CD4-positive, CD25-positive, alpha-beta regulatory T cell (primary cell): ENCODE results near the gene C1orf174. TPM values are rescaled to one million over a fixed set of nuclear protein-coding genes. Genes with fewer than 3 reads are reported as not detected.

Source experiments
- ATAC-seq, 2 donors: fragments of 150-1000 bp; cut with Tn5 transposase; one replicate each; pipeline ENCODE4 v1.10.0; 2021; ENCODE audit warnings: low read depth in 2 of 2, moderate number of reproducible peaks in 2 of 2, moderate library complexity in 1 of 2
- DNase-seq, 3 donors: peaks; one replicate each; pipeline versions ENCODE4 v3.0.0 to v3.0.0-alpha.2; 2012 to 2022; ENCODE audit warnings: mixed read lengths in 1 of 3
- H3K27ac ChIP-seq: one replicate; pipeline ENCODE4 v1.7.0; 2013; ENCODE audit warnings: mild to moderate bottlenecking, low read length; ENCODE audit not compliant: insufficient read depth, poor library complexity, severe bottlenecking
- H3K27me3 ChIP-seq: one replicate; pipeline ENCODE4 v1.7.0; 2013; ENCODE audit warnings: low read length; ENCODE audit not compliant: control insufficient read depth, insufficient read depth
- H3K36me3 ChIP-seq: one replicate; pipeline ENCODE4 v1.7.0; 2013; ENCODE audit warnings: mild to moderate bottlenecking, low read length, moderate library complexity; ENCODE audit not compliant: control insufficient read depth, insufficient read depth
- H3K4me1 ChIP-seq: 2 replicates; pipeline ENCODE4 v1.7.0; 2013; ENCODE audit warnings: mild to moderate bottlenecking, low read length; ENCODE audit not compliant: insufficient read depth, control insufficient read depth, poor library complexity, severe bottlenecking
- H3K4me3 ChIP-seq: one replicate; pipeline ENCODE4 v1.7.0; 2013; ENCODE audit warnings: low read depth, mild to moderate bottlenecking, low read length, moderate library complexity
- H3K9me3 ChIP-seq, 2 experiments: 1 replicate in 1 of 2; 2 replicates in 1 of 2; pipeline ENCODE4 v1.7.0; 2013; ENCODE audit warnings: low read length in 2 of 2, mild to moderate bottlenecking in 1 of 2, moderate library complexity in 1 of 2; ENCODE audit not compliant: control insufficient read depth in 2 of 2
- H3K27ac Mint-ChIP-seq, 3 donors: one replicate each; pipeline ENCODE4 v1.8.0; 2020 to 2022; ENCODE audit warnings: mild to moderate bottlenecking in 3 of 3, mixed read lengths in 3 of 3, moderate library complexity in 2 of 3
- H3K27me3 Mint-ChIP-seq: one replicate; pipeline ENCODE4 v1.8.0; 2022; ENCODE audit warnings: mild to moderate bottlenecking, mixed read lengths
- H3K36me3 Mint-ChIP-seq: one replicate; pipeline ENCODE4 v1.8.0; 2020; ENCODE audit warnings: mixed read lengths
- H3K4me1 Mint-ChIP-seq, 4 donors: one replicate each; pipeline ENCODE4 v1.8.0; 2020 to 2022; ENCODE audit warnings: mixed read lengths in 4 of 4, mild to moderate bottlenecking in 1 of 4
- H3K4me3 Mint-ChIP-seq, 4 donors: one replicate each; pipeline ENCODE4 v1.8.0; 2020 to 2022; ENCODE audit warnings: mild to moderate bottlenecking in 4 of 4, mixed read lengths in 4 of 4, moderate library complexity in 3 of 4
- H3K9me3 Mint-ChIP-seq, 7 donors: one replicate each; pipeline ENCODE4 v1.8.0; 2020 to 2022; ENCODE audit warnings: mixed read lengths in 7 of 7, mild to moderate bottlenecking in 3 of 7, moderate library complexity in 2 of 7
- polyA plus RNA-seq, 4 donors: library from polyadenylated mRNA; unstranded; fragments of 300-500 nt; fragmentation: Illumina TruSeq; gene quantifications; one replicate each; pipeline ENCODE4 v1.2.3, GENCODE V29; 2021
- total RNA-seq: library from RNA; stranded (reverse); gene quantifications from one replicate; pipeline ENCODE4 v1.2.3, GENCODE V29; 2022

C1orf174 gene
- total and polyA plus RNA-seq, 5 donors from 2014 or later, result 15.4 to 33.3 (median 26.3) TPM

DNA sequence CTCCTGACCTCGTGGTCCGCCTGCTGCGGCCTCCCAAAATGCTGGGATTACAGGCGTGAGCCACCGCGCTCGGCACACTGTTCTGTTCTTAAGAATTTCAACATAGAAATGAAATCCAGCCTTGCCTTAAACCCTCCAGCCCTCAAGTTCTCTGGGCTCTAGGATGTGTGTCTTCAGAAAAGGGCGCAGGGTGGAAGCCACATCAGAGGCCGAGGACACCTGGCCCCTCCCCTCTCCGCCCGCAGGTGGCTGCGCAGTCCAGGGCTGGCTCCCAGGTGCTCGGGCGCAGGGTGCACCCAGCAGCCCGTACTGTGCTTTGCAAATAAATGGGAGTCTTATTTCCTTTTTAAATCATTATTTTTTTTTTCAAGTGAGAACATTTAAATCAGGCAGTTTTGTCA lies 2.0 kb upstream of the C1orf174 start:
- peaks cover 44% of the 10 kb centered on the region for H3K4me1 ChIP-seq
- H3K9me3 ChIP-seq, result peaks cover 0 to 10% of the 10 kb centered on the region in 2 experiments
- DNase-seq, result peak; percentile 51 to 77 (median 55)
- Mint-ChIP-seq H3K27ac (peak overlapping the region; percentile 91 to 98 (median 95)), H3K27me3 (no peaks in the 10 kb centered on the region), H3K36me3 (peaks cover 10% of the 10 kb centered on the region), H3K4me1 (peaks cover 11 to 62% (median 40%) of the 10 kb centered on the region in 4 donors), H3K9me3 (peaks cover 0 to 14% (median 3%) of the 10 kb centered on the region in 7 donors), H3K4me3 (peak overlapping the region; percentile 85 to 97 (median 96))
- H3K36me3 ChIP-seq, result no peaks in the 10 kb centered on the region
- H3K27ac ChIP-seq, result peak overlapping the region; percentile 93
- ATAC-seq, result no peak
- peak overlapping the region; percentile 67 for H3K4me3 ChIP-seq
- H3K27me3 ChIP-seq, result no peaks in the 10 kb centered on the region

DNA sequence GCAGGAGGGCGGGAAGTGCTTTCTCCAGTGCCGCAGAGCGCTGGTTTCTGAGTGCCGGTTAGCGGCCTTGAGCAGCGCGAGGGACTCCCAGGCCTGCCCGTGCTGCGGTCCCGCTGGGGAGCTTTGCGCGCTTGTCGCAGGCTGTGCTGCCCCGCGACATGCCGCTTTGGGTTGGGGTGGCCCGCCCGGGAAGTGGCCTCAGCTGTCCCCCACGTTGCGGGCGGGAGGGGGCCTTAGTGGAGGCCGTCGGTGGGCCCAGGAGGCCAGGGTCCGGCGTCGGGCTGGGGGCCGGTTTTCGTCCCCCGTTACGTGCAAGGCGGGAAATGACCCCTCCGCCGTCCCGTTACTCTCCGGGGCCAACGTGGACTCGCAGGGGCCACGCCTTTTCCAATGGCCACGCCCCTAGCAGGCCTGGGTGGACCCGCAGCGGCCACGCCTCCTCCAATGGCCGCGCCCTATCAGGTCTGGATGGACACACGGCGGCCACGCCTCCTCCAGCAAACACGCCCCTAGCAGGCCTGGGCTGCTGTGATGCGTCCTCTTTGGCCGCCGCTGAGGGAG lies 977 bp upstream of the C1orf174 start:
- Mint-ChIP-seq H3K4me1 (peaks cover 14 to 69% (median 44%) of the 10 kb centered on the region in 4 donors), H3K36me3 (peaks cover 13% of the 10 kb centered on the region)

DNA sequence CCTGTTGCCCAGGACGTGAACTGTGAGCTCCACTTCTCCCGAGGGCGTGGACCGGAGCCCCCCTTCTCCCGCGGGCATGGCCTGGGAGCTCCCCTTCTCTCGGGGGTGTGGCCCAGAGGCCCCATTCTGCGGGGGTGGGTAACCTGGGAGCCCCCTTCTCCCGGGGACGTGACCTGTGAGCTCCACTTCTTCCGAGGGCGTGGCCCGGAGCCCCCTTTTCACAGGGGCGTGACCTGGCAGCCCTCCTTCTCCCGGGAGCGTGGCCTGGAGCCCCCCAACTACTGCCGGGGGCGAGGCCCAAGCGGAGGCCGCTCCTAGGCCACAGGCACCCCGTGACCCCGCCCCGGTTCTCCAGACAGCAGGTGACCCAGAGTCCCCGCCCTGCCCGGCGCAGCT lies 320 bp downstream of the C1orf174 start:
- Histone ChIP-seq H3K9me3 (peaks cover 0 to 10% of the 10 kb centered on the region in 2 experiments), H3K27ac (peak overlapping the region; percentile 93), H3K4me1 (peaks cover 44% of the 10 kb centered on the region), H3K36me3 (peaks cover 9% of the 10 kb centered on the region), H3K27me3 (no peaks in the 10 kb centered on the region), H3K4me3 (peak overlapping the region; percentile 67)
- Mint-ChIP-seq H3K36me3 (peaks cover 16% of the 10 kb centered on the region), H3K4me3 (peak overlapping the region; percentile 95 to 97 (median 96)), H3K9me3 (peaks cover 0 to 14% (median 4%) of the 10 kb centered on the region in 7 donors), H3K27ac (peak overlapping the region; percentile 52 to 99 (median 99)), H3K4me1 (peaks cover 14 to 68% (median 43%) of the 10 kb centered on the region in 4 donors), H3K27me3 (no peaks in the 10 kb centered on the region)
- DNase-seq (no peak), ATAC-seq (no peak)

More for the DNA sequence above, 977 bp upstream of the C1orf174 start:
- Histone ChIP-seq H3K4me1 (peaks cover 44% of the 10 kb centered on the region), H3K36me3 (no peaks in the 10 kb centered on the region), H3K27me3 (no peaks in the 10 kb centered on the region), H3K9me3 (peaks cover 0 to 10% of the 10 kb centered on the region in 2 experiments), H3K27ac (peak overlapping the region; percentile 93), H3K4me3 (peak overlapping the region; percentile 19)
- ATAC-seq (peak; percentile 3 to 6), DNase-seq (peak; percentile 71 to 88 (median 78))
- Mint-ChIP-seq H3K27ac (peak overlapping the region; percentile 91 to 99 (median 99)), H3K27me3 (no peaks in the 10 kb centered on the region), H3K4me3 (peak overlapping the region; percentile 95 to 97 (median 96)), H3K9me3 (peaks cover 0 to 14% (median 4%) of the 10 kb centered on the region in 7 donors)

DNA sequence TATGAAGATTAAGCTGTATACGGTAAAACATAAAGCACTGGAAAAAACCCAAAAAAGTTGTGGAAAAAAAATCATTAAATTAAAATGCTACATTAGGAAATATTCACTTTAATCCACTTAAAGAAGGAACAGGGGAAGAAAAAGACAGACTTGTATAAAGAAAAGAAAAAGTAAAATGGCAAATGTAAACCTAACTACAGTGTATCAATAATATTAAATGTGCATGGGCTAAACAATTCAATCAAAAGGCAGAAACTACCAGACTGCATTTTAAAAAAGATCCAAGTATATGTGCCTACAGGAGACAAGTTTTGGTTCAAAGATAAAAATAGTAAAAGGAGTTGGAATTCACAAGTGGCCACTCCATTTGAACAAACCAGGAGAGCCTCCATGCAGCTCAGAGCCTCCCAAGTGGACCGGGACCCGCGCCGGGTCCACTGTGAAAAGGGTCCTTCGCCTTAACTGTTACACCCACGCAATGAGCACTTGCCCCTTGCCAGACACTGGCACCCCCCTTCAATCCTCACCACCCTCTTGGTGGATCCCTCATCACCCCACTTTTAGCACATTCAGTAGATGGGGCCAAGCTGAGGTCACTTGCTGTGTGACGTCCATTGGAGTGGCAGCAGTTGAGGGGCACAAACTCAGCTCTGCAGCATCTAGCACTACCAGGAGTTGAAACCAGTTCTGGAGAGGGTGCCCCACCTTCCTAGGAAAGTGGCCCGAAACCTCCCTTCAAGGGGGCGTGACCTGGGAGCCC lies 898 bp downstream of the C1orf174 start:
- peak overlapping the region; percentile 67 for H3K4me3 ChIP-seq
- Mint-ChIP-seq H3K36me3 (peaks cover 16% of the 10 kb centered on the region), H3K27me3 (no peaks in the 10 kb centered on the region), H3K4me3 (peak overlapping the region; percentile 83 to 95 (median 90)), H3K4me1 (peaks cover 14 to 66% (median 41%) of the 10 kb centered on the region in 4 donors), H3K9me3 (peaks cover 0 to 14% (median 4%) of the 10 kb centered on the region in 7 donors), H3K27ac (peak overlapping the region; percentile 2 to 52 (median 51))
- H3K36me3 ChIP-seq, result peaks cover 12% of the 10 kb centered on the region
- H3K27me3 ChIP-seq, result no peaks in the 10 kb centered on the region
- peaks cover 42% of the 10 kb centered on the region for H3K4me1 ChIP-seq
- peaks cover 0 to 10% of the 10 kb centered on the region in 2 experiments for H3K9me3 ChIP-seq
- ATAC-seq, result no peak
- no peak for DNase-seq
- peak overlapping the region; percentile 93 for H3K27ac ChIP-seq

DNA sequence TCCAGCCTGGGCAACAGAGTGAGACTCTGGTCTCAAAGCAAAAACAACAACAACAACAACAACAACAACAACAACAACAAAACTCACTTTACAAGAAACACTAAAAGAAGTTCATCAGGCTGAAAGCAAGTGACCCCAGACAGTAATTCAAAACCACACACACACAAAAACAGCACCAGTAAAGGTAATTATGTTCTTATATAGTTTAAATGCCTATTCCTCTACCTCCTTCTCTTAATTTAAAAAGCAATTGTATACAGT lies 1.7 kb downstream of the C1orf174 start:
- Mint-ChIP-seq H3K27me3 (no peaks in the 10 kb centered on the region), H3K4me3 (peak overlapping the region; percentile 71 to 90 (median 84)), H3K27ac (peak overlapping the region in 1 of 3 donors; percentile 7), H3K36me3 (peaks cover 16% of the 10 kb centered on the region), H3K9me3 (peaks cover 0 to 14% (median 4%) of the 10 kb centered on the region in 7 donors), H3K4me1 (peaks cover 14 to 63% (median 37%) of the 10 kb centered on the region in 4 donors)
- H3K27ac ChIP-seq, result no peak overlapping the region
- peaks cover 12% of the 10 kb centered on the region for H3K36me3 ChIP-seq
- H3K9me3 ChIP-seq, result peaks cover 0 to 10% of the 10 kb centered on the region in 2 experiments
- no peak overlapping the region for H3K4me3 ChIP-seq
- H3K27me3 ChIP-seq, result no peaks in the 10 kb centered on the region
- DNase-seq (no peak), ATAC-seq (no peak)
- peaks cover 34% of the 10 kb centered on the region for H3K4me1 ChIP-seq

DNA sequence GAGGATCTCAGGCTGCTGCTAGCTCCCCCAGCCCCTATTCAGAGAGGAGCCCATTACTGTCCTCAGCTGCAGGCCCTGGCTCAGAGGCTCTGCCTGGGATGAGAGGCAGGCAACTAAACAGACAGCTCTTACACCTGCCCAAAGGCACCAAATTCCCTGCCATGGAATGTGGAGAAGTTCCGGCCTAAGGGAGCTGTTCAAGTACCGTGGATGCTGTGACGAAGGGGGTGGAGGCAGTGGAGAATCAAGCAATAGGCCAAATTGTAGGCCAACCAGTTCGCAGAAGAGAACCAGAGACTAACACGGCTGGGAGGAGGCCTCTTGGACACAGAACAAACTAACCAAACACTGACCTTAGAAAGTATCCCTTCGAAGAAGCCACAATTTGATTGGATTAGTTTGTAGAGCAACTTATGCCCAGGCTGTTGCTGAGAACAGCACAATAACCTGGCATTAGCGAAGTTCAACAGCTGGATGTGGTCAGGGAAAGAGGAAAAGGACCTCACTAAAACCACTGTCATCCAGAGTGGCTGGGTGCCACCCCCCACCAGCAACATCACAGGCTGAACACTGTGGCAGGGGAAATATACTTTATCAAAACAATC lies 3.6 kb downstream of the C1orf174 start:
- H3K36me3 ChIP-seq, result peaks cover 14% of the 10 kb centered on the region
- H3K27ac Mint-ChIP-seq, result no peak overlapping the region
- no peak for DNase-seq
- H3K9me3 ChIP-seq, result peaks cover 0 to 10% of the 10 kb centered on the region in 2 experiments
- H3K9me3 Mint-ChIP-seq, result peaks cover 0 to 14% (median 4%) of the 10 kb centered on the region in 7 donors
- H3K36me3 Mint-ChIP-seq, result peaks cover 16% of the 10 kb centered on the region
- H3K27me3 Mint-ChIP-seq, result no peaks in the 10 kb centered on the region
- no peak for ATAC-seq
- peaks cover 15% of the 10 kb centered on the region for H3K4me1 ChIP-seq
- no peak overlapping the region for H3K27ac ChIP-seq
- H3K4me3 Mint-ChIP-seq, result peak overlapping the region in 1 of 4 donors; percentile 90
- peaks cover 14 to 48% (median 27%) of the 10 kb centered on the region in 4 donors for H3K4me1 Mint-ChIP-seq
- H3K27me3 ChIP-seq, result no peaks in the 10 kb centered on the region
- H3K4me3 ChIP-seq, result no peak overlapping the region

DNA sequence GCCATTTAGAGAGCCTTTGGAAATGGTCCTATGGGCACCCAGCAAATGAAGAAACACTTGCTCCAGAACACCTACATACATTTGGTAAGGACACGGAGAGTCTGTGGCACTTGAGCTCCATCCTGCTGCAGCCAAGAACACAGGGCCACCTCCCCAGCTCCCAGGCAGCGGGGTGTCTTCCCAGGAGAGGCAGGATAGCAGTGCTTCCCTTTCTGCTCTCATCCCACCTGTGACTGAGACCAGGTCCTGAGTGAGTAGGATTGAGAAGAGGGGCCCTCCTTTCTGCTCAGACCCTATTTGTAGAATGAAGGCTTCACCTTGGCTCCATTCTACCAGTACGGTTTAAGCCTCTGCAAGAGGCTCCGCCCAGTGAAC lies 4.1 kb downstream of the C1orf174 start:
- peaks cover 0 to 10% of the 10 kb centered on the region in 2 experiments for H3K9me3 ChIP-seq
- Mint-ChIP-seq H3K4me3 (peak overlapping the region in 1 of 4 donors; percentile 35), H3K27me3 (no peaks in the 10 kb centered on the region), H3K27ac (no peak overlapping the region), H3K9me3 (peaks cover 0 to 14% (median 4%) of the 10 kb centered on the region in 7 donors), H3K4me1 (peaks cover 14 to 47% (median 27%) of the 10 kb centered on the region in 4 donors), H3K36me3 (peaks cover 16% of the 10 kb centered on the region)
- H3K36me3 ChIP-seq, result peaks cover 19% of the 10 kb centered on the region
- no peak for DNase-seq
- no peak for ATAC-seq
- no peak overlapping the region for H3K27ac ChIP-seq
- H3K27me3 ChIP-seq, result no peaks in the 10 kb centered on the region
- peaks cover 11% of the 10 kb centered on the region for H3K4me1 ChIP-seq
- H3K4me3 ChIP-seq, result no peak overlapping the region
